ENCODE results near the gene CAPZA2. TPM values are rescaled to one million over a fixed set of nuclear protein-coding genes. Genes with fewer than 3 reads are reported as not detected.
"Not testable (repeated sequence)": the region's sequence is repeated elsewhere in the genome, so short reads cannot be mapped to it uniquely, and the experiment has no call there.

The CAPZA2 gene
- total RNA-seq, 2 experiments from 2014 or later: 174 to 189 TPM

DNA sequence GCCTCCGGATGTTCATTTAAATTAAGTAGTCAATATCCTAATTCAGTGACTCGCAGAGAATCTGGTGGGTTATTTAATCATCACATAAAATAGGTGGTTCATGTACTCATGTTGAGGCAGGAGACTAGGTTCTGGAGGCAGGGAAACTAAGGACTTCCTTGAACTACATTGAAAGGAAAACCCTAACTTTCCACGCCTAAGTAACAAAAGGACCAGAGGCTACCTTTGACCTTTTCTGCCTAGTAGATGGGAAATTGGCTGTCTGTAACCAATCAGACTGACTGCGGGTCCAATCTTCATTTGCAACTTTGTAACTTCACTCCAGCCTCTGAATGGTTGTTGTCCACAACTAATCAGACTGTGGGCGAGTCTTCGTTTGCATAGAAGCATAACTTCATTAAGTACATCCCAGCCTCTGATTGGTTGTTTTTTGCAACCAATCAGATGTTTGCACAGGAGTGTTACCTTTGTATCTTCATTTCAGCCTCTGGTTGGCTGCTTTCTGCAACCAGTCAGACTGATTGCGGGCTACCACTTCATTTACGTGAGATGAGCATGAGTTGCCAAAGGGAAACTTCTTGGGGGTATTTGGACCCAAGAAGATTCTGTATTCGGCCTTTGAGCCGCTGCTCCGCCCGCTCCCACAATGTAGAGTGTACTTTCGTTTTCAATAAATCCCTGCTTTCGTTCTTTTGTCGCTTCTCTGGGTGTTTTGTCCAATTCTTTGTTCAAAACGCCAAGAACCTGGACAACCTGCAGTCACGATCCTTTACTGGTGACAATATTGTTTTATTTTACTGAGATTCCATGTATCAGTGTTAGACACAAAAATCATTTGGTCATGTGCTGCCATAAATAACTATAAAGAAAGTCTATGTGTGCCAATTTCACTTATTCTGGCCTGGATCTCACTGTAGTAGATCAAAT is 89.2 kb downstream of the CAPZA2 start:
- CTCF ChIA-PET: no interaction called here
- POLR2A ChIA-PET: no interaction called here

DNA sequence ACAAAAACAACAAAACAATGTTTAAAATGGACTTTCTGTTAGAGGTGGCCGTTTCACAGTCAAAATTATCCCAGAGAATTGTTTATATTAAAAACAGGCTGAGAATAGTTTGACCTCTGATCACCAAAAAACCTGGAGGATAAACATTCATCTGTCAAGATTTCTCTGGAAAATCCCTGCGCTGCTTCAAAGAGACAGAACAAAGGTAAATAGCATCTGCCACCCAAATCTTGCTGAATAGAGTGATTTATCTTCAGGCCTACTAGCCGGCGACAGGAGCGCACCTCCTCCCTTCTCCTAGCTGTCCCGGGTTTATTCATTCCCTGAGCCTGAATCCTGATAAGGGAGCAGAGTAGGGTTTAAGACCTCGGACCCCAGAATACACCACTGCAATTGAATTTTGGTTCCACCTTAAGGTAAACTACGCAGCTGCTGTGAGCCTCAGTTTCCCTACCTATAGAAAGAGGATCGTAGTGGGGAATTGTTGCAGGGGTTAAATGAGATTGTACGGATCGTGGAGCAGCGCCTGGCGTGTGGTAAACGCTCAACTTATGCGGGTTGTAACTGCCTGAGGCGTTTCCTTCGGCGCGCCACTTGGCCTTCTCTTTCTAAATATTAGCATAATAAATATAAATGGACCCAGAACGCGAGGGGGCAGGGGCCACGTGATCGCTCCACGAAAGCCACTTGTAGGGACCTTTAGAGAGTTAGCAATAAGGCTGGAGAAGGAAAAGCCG is 90.4 kb downstream of the CAPZA2 start:
- ChIA-PET CTCF (interaction anchor here (1.0 kb wide), 1 partner anchor 172 kb away, joined by 4 read pairs; no protein-coding TSS in a partner anchor), POLR2A (no interaction called here)

DNA sequence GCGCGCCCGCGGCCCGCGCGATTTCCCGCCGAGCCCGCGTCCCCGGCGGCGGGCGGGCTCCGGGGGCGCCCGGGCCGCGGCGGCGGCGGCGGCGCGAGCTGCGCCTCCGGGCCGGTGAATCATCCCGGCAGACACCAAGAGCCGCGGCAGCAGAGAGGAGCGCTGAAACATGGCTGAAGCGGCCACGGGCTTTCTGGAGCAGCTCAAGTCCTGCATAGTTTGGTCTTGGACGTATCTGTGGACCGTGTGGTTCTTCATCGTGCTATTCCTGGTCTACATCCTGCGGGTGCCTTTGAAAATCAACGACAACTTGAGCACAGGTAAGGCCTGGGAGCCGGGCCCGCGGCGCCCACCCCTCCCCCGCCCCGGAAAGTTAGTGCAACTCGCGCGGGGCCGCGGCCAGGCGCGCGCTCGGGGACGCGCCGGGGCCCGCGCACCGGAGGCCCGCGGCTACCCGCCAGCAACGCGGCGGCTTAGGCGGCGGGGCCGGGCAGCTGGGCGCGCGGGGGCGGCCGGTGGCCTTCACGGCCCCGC is 91.1 kb downstream of the CAPZA2 start, which contains the start of gene ST7:
TSS of gene ST7 (plus strand) at position 130 of the 534 bp plus-strand sequence. CDS start at position 170, 40 bp downstream.
- ChIA-PET CTCF (interaction anchor here (1.0 to 1.5 kb wide), 2 partner anchors 21 to 171 kb away, joined by 4 to 5 read pairs; no protein-coding TSS in a partner anchor), POLR2A (no interaction called here)

DNA sequence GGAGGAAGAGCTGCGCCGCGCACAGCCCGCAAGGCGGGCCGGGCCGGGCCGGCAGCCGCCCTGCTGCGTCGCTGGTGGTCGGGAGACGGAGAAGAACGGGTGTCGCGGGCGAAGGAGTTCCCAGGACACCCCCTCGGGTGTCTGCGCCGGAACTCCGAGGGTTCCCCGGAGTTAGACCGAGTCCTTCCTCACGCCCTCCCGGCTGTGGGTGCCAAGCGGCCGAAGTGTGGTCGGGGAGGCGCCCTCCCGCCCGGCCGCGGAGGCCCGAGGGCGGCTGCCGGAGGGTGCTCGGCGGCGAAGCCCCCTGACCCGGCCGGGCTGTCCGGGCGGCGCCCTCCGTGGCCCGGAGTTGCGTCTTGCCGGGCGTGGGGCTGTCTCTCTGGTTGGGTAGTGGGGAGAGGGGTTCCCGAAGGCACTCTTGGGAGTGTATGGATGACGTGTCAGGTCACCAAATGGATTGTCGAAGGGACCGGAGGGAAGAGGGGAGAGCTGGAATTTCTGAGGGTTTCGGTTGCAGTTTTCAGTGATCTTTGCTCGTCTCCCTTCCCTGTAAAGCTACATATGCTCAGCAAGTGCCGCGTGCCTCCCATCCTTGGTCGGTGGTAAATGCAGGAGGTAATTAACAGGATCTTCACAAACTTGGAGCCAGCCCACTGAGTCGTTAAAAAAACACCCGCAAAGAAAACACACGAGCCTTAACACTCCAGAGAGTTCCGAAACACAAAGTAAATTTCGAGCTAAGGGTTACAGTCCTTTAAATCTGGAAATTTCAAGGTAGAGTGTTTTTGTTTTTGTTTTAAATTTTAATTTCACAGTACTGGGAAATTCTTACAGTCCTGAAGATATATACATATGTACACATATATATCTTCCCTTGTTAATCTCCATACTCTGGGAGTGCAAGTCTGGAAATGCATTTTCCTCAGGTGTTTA is 91.8 kb downstream of the CAPZA2 start:
- ChIA-PET CTCF (interaction anchor here (1.0 to 1.5 kb wide), 2 partner anchors 22 to 170 kb away, joined by 4 to 5 read pairs; no protein-coding TSS in a partner anchor), POLR2A (interaction anchor here (0.6 kb wide), 1 partner anchor 147 kb away, joined by 3 read pairs; no protein-coding TSS in a partner anchor)

DNA sequence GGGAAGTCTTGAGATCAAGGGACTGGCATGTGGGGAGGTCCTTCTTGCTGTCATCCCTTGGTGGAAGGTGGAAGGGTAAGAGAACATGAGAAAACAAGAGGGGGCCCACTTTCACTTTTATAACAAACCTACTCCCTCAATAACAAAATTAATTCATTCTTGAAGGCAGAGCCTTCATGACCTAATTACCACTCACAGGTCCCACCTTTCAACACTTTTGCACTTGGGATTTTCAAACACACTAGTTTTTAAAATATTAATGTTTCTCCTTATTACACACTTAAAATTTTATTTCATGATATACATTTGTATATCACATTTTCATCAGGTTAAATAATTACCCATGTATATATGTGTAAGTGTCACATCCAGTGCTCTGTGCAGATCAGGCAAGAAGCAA is 93.0 kb downstream of the CAPZA2 start:
- ChIA-PET POLR2A (no interaction called here), CTCF (no interaction called here)

DNA sequence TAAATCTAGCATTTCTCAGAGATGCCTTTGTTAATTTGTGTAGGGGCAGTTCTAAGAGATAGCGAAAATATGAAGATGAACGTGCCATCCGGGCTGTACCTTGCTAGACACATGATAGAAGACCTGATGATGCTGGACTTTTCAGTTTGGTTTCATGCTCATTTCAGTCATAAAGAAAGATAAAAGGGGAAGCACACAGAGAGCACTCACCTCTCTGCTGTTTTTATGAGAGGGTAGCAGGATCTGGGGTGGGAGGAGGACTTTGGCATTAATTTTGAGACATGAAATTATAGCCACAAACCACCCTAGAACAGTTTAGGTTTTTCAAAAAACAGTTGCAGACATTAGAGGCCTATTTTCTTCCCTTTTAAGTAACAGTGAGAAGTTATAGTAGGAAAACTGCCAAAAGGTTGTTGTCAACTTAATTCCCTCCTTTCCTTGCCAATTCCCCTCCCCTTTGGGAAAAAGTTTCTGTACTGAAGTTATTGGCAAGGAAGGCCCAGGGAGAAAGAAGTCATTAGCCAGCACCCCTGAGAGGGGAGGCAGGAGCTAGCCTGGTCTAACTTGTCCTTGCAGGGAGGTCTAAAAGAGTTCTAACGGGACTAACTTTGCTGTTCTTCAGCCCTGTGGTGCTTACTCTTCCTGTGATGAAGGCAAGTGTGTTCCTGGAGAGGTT is 93.6 kb downstream of the CAPZA2 start:
- CTCF ChIA-PET: interaction anchor here (0.5 to 0.7 kb wide), 2 partner anchors 76 to 88 kb away, joined by 3 to 4 read pairs; no protein-coding TSS in a partner anchor
- POLR2A ChIA-PET: no interaction called here

DNA sequence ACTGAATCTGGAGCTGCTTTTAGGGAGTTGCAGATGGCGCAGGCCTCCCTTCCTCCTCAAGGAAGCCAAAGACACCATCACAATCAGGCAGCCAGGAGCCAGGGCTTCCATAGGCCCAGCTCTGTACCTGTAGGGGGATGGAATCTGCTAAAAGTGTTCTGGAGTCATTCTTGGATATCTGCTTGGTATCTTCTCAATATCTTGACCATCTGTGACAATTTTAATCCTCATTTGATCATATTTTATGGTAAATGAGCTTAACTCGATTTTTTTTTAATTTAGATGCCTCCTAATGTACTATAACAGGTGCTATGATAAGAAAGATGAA is 94.1 kb downstream of the CAPZA2 start:
- ChIA-PET POLR2A (no interaction called here), CTCF (interaction anchor here (0.5 to 0.7 kb wide), 2 partner anchors 76 to 89 kb away, joined by 3 to 4 read pairs; no protein-coding TSS in a partner anchor)

DNA sequence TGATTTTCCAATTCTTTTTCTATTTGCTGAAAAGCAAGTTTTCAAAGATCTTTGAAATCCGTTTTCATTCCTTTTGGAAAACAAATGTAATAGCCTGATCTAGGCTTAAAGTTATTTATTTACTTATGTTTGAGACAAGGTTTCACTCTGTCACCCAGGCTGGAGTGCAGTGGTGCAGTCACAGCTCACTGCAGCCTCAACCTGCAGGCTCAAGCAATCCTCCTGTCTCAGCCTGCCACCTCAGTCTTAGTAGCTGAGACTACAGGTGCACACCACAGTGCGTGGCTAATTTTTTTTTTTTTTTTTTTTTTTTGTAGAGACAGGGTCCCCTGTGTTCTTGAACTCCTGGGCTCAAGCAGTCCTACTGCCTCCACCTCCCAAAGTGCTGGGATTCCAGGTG is 95.5 kb downstream of the CAPZA2 start:
- POLR2A ChIA-PET: no interaction called here
- CTCF ChIA-PET: interaction anchor here (0.7 to 0.9 kb wide), 3 partner anchors 28 to 168 kb away, joined by 3 read pairs; no protein-coding TSS in a partner anchor

DNA sequence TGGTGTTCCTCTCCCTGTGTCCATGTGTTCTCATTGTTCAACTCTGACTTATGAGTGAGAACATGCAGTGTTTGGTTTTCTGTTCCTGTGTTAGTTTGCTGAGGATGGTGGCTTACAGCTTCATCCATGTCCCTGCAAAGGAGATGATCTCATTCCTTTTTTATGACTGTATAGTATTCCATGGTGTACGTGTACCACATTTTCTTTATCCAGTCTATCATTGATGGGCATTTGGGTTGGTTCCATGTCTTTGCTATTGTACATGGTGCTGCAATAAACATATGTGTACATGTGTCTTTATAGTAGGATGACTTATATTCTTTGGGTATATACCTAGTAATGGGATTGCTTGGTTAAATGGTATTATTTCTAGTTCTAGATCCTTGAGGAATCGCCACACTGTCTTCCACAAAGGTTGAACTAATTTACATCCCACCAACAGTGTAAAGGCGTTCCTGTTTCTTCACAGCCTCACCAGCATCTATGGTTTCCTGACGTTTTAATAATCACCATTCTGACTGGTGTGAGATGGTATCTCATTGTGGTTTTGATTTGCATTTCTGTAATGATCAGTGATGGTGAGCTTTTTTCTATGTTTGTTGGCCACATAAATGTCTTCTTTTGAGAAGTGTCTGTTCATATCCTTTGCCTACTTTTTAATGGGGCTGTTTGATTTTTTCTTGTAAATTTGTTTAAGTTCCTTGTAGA is 99.7 kb downstream of the CAPZA2 start:
- POLR2A ChIA-PET, CTCF ChIA-PET: not testable (repeated sequence)

DNA sequence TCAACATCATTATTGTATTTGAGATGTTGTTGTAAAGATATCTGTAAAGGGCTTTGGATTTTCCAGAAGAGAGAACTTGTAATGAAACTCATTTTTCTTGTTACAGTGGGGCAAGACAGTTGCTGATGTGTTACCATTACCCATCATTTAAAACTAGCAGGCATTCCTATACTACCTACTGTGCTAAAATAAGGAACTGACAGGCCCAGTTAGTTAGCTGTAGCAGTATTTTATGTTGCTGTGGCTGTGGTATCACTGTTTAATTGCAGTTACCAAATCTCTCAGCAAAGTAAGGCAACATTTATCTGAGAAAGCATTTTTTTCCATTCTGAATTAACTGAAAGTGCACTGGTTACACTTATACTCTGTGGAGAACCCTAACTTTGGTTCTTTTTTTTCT is 100.8 kb downstream of the CAPZA2 start:
- CTCF ChIA-PET: no interaction called here
- POLR2A ChIA-PET: no interaction called here

DNA sequence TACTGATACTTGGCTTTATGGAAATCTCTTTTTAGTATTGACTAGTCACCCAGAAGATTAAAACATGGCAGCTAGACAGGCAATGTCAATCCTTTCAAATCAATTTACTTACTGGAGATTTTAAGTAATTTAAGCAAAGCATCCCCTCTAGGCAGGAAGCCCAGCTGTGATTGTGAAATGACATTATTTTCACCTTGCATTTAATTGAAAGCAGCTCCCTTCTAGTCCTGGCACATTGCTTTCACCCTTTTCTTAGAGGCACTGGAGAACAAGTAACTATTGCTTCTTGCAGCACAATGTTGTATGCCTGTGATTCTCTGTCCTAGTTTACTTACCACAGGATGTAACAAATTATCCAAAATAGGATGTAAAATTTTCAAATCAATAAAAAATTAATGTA is 104.2 kb downstream of the CAPZA2 start:
- CTCF ChIA-PET: no interaction called here
- POLR2A ChIA-PET: no interaction called here

DNA sequence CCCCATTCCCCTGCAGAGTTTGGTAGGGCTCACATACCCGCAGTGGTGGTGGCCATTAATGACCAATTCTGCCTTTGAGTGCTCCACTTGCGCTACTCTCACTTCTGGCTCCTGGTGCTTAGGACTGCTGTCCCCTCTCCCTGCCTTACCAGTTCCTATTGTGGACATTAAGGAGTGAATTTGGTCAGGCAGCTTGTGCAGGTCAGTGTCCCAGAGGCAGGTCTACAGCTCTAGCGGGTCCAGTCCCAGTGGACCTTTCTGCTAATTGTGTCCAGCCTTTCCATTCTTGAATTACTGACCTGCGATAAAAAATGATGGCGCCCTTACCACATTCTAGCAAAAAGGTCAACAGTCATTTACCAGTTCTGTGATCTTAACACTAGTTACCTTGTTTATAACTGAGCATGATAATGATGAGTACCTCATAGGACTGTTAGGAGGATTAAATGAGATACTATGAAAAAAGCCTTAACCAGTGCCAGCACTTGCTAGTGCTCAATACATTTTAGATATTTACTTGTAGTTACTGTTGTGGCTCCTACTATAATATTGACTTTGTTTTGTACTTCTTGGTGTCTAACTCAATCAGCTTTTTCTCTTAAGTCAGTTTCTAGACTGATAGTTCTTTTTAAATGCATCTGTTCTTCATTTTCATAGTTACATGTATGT is 105.0 kb downstream of the CAPZA2 start:
- ChIA-PET CTCF (no interaction called here), POLR2A (no interaction called here)

DNA sequence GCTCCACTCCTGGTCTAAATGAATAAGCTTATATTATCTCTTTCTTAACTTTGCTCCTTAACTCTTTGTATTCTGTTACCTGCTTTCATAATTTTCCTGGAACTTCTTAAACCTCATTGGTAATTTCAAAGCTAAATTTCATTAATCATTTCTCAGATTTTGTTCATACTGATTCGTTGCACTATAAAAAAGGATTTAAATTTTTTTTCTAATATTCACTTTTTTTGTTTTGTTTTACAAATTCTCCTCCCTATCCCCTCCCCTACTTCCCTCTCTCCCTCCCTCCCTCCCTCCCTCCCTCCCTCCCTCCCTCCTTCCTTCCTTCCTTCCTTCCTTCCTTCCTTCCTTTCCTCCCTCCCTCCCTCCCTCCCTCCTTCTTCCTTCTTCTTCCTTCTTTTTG is 105.6 kb downstream of the CAPZA2 start:
- CTCF ChIA-PET: no interaction called here
- POLR2A ChIA-PET: no interaction called here

DNA sequence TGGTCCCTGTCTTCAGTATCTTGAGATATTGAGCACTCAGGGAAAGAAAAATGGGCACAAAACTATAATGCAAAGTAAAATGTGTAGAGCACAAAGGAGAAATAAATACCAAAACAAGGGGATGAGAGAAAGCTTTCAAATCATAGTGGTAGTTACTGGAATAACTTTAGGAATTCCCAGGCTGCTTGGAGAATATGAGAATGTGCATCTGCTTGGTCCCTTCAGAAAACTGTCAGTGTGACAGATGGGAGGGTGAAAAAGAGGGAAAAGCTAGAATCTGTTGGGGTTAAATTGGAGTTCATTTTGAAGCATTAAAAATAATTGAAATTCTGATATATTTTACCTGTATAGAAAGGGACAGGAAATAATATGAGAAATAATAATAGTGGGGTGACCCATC is 106.2 kb downstream of the CAPZA2 start:
- POLR2A ChIA-PET: no interaction called here
- CTCF ChIA-PET: no interaction called here

DNA sequence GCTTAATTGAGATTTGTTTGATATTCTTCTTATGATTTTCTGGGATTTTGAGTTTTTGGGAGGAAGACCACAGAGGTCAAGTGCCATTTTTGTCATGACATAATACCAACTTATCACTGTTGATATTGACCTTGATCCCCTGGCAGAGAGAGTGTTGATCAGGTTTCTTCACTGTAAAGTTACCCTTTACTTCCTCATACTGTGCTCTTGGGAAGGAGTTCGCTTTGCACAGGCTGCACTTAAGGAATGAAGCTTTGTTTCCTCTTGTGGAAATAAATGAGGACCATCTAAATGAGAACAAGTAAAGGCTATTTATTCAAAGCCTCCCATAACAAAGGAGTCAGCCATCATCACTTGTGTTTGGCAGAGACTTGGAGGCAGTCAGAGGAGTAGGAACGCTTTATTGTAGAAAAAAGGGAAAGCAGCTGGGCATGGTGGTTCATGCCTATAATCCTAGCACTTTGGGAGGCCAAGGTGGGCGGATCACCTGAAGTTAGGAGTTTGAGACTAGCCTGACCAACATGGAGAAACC is 107.0 kb downstream of the CAPZA2 start:
- ChIA-PET POLR2A (no interaction called here), CTCF (no interaction called here)

DNA sequence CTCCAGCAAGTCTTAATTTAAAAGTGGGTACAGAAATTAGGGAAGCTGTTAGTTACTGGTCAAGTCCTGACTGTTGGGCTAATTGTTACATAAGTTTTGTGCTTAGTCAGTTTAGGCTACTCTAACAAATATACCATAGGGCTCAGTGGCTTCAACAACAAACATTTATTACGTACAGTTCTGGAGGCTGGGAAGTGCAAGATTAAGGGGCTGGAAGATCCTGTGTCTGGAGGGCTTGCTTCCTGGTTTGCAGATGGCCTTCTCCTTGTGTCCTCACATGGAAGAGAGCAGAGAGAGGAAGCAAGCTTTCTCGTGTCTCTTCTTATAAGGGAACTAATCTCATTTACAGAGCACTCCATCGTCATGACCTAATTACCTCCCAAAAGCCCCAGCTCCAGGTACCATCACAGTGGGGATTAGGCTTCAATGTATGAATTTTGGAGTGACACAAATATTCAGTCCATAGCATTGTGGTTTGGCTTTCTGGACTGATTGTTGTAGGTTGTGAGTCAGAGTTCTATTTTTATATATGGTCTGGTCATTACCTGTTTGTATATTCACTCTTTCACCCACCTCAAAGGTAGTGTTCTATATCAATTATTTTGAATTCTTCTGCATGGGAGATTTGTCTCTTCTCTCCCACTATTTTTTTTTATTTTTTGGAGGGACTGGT is 108.0 kb downstream of the CAPZA2 start:
- POLR2A ChIA-PET: no interaction called here
- CTCF ChIA-PET: no interaction called here

DNA sequence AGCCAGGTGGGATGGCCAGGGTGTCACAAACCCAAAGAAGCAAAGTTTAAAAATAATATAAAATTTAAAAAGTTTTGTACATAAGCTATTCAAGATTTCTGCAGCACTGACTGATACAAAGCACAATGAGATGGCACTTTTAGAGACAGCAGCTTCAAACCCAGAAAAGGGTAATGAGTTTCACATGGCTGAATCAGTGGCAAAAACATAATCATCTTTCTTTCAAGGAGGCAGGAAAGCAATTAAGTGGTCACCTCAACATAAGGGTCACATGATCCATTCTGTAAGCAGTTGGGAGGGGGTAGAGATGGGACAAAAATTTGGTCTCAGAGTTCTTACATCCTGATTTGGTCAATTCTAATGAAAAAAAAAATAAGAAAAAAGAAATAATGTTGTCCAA is 108.8 kb downstream of the CAPZA2 start:
- CTCF ChIA-PET: interaction anchor here (1.3 kb wide), 1 partner anchor 13 kb away, joined by 4 read pairs; no protein-coding TSS in a partner anchor
- POLR2A ChIA-PET: not testable (repeated sequence)

All from activated CD8-positive, alpha-beta memory T cell treated with anti-CD3 and anti-CD28 coated beads for 36 hours (primary cell).